Endothelial cell of umbilical vein (primary cell): Measurements from ENCODE around the gene DAB2. TPM values are rescaled to one million over a fixed set of nuclear protein-coding genes. Genes with fewer than 3 reads are reported as not detected.

ENCODE experiments used
- BruUV-seq: library from RNA; stranded (reverse); fragments of 400-500 nt; replicated peaks from 2 replicates; lab custom pipeline; 2021; lab: Mats Ljungman, UMichigan
- CTCF ChIA-PET: fragments of 300-600, 350-600 bp; sonication (Branson Sonifier 250); formaldehyde crosslinking; loops from one replicate; lab custom pipeline; 2021; ENCODE audit warnings: antibody characterized with exemption, inconsistent platforms; lab: Charles Lee
- POLR2A ChIA-PET: fragments of 300-600, 350-600 bp; sonication (Branson Sonifier 250); formaldehyde crosslinking; loops from one replicate; lab custom pipeline; 2021; ENCODE audit warnings: antibody characterized with exemption, inconsistent platforms; lab: Charles Lee
- DNase-seq: peaks from one replicate; pipeline ENCODE4 v3.0.0-alpha.2; 2011; ENCODE audit warnings: low read depth, low spot score
- FAIRE-seq: peaks from 2 replicates; lab custom pipeline; 2011; peaks lifted over from hg19 to GRCh38; lab: Jason Lieb, UNC
- H2AFZ ChIP-seq: 2 replicates; pipeline ENCODE4 v1.6.0; 2012; ENCODE audit warnings: low read depth, low read length, control low read depth, inconsistent platforms
- H3K27ac ChIP-seq: 2 replicates; pipeline ENCODE4 v1.5.1; 2011; ENCODE audit warnings: low read depth, mild to moderate bottlenecking, control low read depth, low read length, moderate library complexity; ENCODE audit not compliant: insufficient read depth
- H3K27me3 ChIP-seq, 2 experiments: 2 replicates each; pipeline versions ENCODE4 v1.6.0 to v1.6.1; 2011; ENCODE audit warnings: low read length in 2 of 2, mixed read lengths in 1 of 2; ENCODE audit not compliant: control insufficient read depth in 2 of 2, insufficient read depth in 2 of 2
- H3K36me3 ChIP-seq, 2 experiments: 2 replicates in 1 of 2; 3 replicates in 1 of 2; pipeline ENCODE4 v1.5.1; 2011; ENCODE audit warnings: low read length in 2 of 2, mild to moderate bottlenecking in 1 of 2, moderate library complexity in 1 of 2; ENCODE audit not compliant: control insufficient read depth in 2 of 2, insufficient read depth in 2 of 2; ENCODE audit errors: extremely low read depth in 1 of 2
- H3K4me1 ChIP-seq: 3 replicates; pipeline ENCODE4 v1.5.1; 2011; ENCODE audit warnings: mild to moderate bottlenecking, low read length; ENCODE audit not compliant: control insufficient read depth, insufficient read depth; ENCODE audit errors: extremely low read depth
- H3K4me2 ChIP-seq: 2 replicates; pipeline ENCODE4 v1.6.1; 2011; ENCODE audit warnings: low read length, control low read depth, mixed read lengths; ENCODE audit not compliant: insufficient read depth
- H3K4me3 ChIP-seq, 3 experiments: fragments of 200-600 bp in 1 of 3; sonication (generic), shearing (Covaris generic) in 1 of 3; replicated peaks in 1 of 3; 2 replicates each; pipeline ENCODE4 v1.5.1; 2011 to 2016; ENCODE audit warnings: control low read depth in 3 of 3, low read length in 3 of 3, mild to moderate bottlenecking in 2 of 3, inconsistent platforms in 1 of 3, low read depth in 1 of 3, moderate library complexity in 1 of 3; ENCODE audit not compliant: insufficient read depth in 1 of 3
- H3K79me2 ChIP-seq: 2 replicates; pipeline ENCODE4 v1.6.0; 2012; ENCODE audit warnings: low read length, inconsistent platforms; ENCODE audit not compliant: control insufficient read depth, insufficient read depth
- H3K9ac ChIP-seq: replicated peaks from 2 replicates; pipeline ENCODE3; 2011; ENCODE audit warnings: low read length, control low read depth; ENCODE audit not compliant: insufficient read depth; ENCODE audit errors: extremely low read depth
- H3K9me1 ChIP-seq: replicated peaks from 3 replicates; pipeline ENCODE4 v1.6.0; 2011; ENCODE audit warnings: mild to moderate bottlenecking, low read length; ENCODE audit not compliant: control insufficient read depth, insufficient read depth; ENCODE audit errors: extremely low read depth
- H3K9me3 ChIP-seq: replicated peaks from 2 replicates; pipeline ENCODE4 v1.5.1; 2012; ENCODE audit warnings: low read length, inconsistent platforms; ENCODE audit not compliant: control insufficient read depth, insufficient read depth
- H4K20me1 ChIP-seq: replicated peaks from 2 replicates; pipeline ENCODE3; 2011; ENCODE audit warnings: mild to moderate bottlenecking, low read length; ENCODE audit not compliant: control insufficient read depth, insufficient read depth; ENCODE audit errors: extremely low read depth
- CTCF ChIP-seq, 2 donors: IDR thresholded peaks; 1 replicate in 1 of 2; 2 replicates in 1 of 2; pipeline ENCODE4 v1.5.1; 2011; ENCODE audit warnings: low read length in 2 of 2, mild to moderate bottlenecking in 2 of 2, moderate library complexity in 2 of 2, control low read depth in 1 of 2, inconsistent platforms in 1 of 2, low read depth in 1 of 2; ENCODE audit not compliant: insufficient read depth in 1 of 2; ENCODE audit errors: extremely low read depth in 1 of 2
- EZH2 ChIP-seq: IDR thresholded peaks from 2 replicates; pipeline ENCODE4 v1.6.1; 2012; ENCODE audit warnings: borderline replicate concordance, low read depth, mild to moderate bottlenecking, moderate library complexity, low read length, inconsistent platforms; ENCODE audit not compliant: severe bottlenecking
- FOS ChIP-seq: IDR thresholded peaks from 2 replicates; pipeline ENCODE4 v1.6.1; 2011; ENCODE audit warnings: mild to moderate bottlenecking, low read length, moderate library complexity, borderline replicate concordance; ENCODE audit not compliant: insufficient read depth
- GATA2 ChIP-seq: IDR thresholded peaks from 2 replicates; pipeline ENCODE4 v1.7.0; 2011; ENCODE audit warnings: low read depth, mild to moderate bottlenecking, moderate library complexity, mixed read lengths, low read length; ENCODE audit not compliant: insufficient read length, insufficient read depth
- JUN ChIP-seq: IDR thresholded peaks from 2 replicates; pipeline ENCODE4 v1.6.1; 2011; ENCODE audit warnings: borderline replicate concordance, low read depth; ENCODE audit not compliant: insufficient read length, insufficient read depth
- MYC ChIP-seq: IDR thresholded peaks from one replicate; pipeline ENCODE4 v1.6.1; 2011; ENCODE audit warnings: mild to moderate bottlenecking, low read depth, low read length
- POLR2A ChIP-seq: IDR thresholded peaks from 2 replicates; pipeline ENCODE4 v1.6.1; 2012; ENCODE audit warnings: low read depth, mild to moderate bottlenecking, control low read depth, low read length
- POLR2AphosphoS5 ChIP-seq: IDR thresholded peaks from 2 replicates; pipeline ENCODE4 v1.6.1; 2012; ENCODE audit warnings: low read depth, mild to moderate bottlenecking, control low read depth, low read length, moderate library complexity; ENCODE audit not compliant: insufficient read depth
- dilution Hi-C: fragments of 300-500 bp; cut with MboI; formaldehyde crosslinking; loops from one replicate; pipeline ENCODE4 v1.15.0; 2019; ENCODE audit warnings: low sequenced_read_pairs; ENCODE audit not compliant: extremely low pct_ligation_motif_present
- intact Hi-C: fragments of 100-400 bp; cut with micrococcal nuclease; formaldehyde crosslinking; loops from one replicate; pipeline ENCODE4 v1.10.0; 2022
- polyA plus RNA-seq, 4 experiments: library from polyadenylated mRNA; depleted of rRNA in 3 of 4; stranded (reverse) in 3 of 4; unstranded in 1 of 4; fragments of >200 nt; gene quantifications; 2 replicates each; pipeline versions ENCODE4 v1.2.1 to v1.2.3, GENCODE V29; 2011 to 2012; ENCODE audit warnings: missing spikeins in 1 of 4
- total RNA-seq: library from RNA; stranded (reverse); gene quantifications from 2 replicates; pipeline ENCODE4 v1.2.3, GENCODE V29; 2021
- TF ChIP-seq, protein P1 (sequence below): IDR thresholded peaks from 2 replicates; pipeline ENCODE4 v1.6.1; 2011; ENCODE audit not compliant: insufficient read depth, insufficient read length

Gene DAB2
- total and polyA plus RNA-seq, 2 donors (not counting 3 experiments of a cell fraction or from before 2014, with no cell fraction given) = 168 to 283 TPM

DNA sequence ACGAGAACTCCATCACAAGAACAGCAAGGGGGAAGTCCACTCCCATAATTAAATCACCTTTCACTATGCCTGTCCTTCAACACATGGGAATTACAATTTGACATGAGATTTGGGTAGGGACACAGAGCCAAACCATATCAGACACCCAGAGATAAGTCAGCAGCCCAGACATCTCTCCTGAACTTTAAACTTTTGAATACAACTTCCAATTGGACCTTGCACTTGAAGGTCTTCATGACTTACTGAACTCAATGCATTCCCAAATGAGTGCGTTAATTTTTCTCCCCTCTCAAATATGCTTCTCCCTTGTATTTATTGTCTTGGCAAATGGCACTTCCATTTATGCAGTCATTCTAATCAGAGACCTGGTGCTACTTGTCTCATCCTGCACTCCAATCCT is 72.6 kb downstream of the DAB2 start:
- Histone ChIP-seq H3K4me3 (no peak overlapping the region), H2AFZ (no peak overlapping the region), H3K27me3 (no peaks in the 10 kb centered on the region), H3K79me2 (no peaks in the 10 kb centered on the region), H3K4me1 (peaks cover 32% of the 10 kb centered on the region), H4K20me1 (no peaks in the 10 kb centered on the region), H3K9me3 (no peaks in the 10 kb centered on the region), H3K9me1 (no peaks in the 10 kb centered on the region), H3K9ac (no peak overlapping the region), H3K27ac (no peak overlapping the region), H3K36me3 (no peaks in the 10 kb centered on the region), H3K4me2 (no peak overlapping the region)
- BruUV-seq = no TSS peak
- FAIRE-seq (no peak), DNase-seq (no peak)
- dilution Hi-C loops = no loop called here
- POLR2A ChIA-PET = no interaction called here
- CTCF ChIA-PET = no interaction called here
- intact Hi-C loops = no loop called here
- no peak for TF ChIP-seq FOS
- TF ChIP-seq, protein P1, sequence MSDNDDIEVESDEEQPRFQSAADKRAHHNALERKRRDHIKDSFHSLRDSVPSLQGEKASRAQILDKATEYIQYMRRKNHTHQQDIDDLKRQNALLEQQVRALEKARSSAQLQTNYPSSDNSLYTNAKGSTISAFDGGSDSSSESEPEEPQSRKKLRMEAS = no peak
- TF ChIP-seq JUN = no peak
- TF ChIP-seq MYC = no peak
- no peak for TF ChIP-seq GATA2
- no peak for TF ChIP-seq EZH2
- no peak for TF ChIP-seq CTCF (IDR thresholded peaks at IDR 0.05; ENCODE audit: extremely low read depth in 1 of 2, insufficient read depth in 1 of 2, low read depth in 1 of 2, low read length in 2 of 2)
- TF ChIP-seq POLR2AphosphoS5 = no peak
- no peak for TF ChIP-seq POLR2A
